GM12891 (cell line): ENCODE data around the gene PRPF4.

Experiments
- DNase-seq: peaks from one replicate; pipeline ENCODE4 v3.0.0; 2011; ENCODE audit warnings: low spot score; ENCODE audit not compliant: insufficient read length
- FAIRE-seq: peaks from 2 replicates; lab custom pipeline; 2011; peaks lifted over from hg19 to GRCh38; lab: Jason Lieb, UNC
- PAX5 ChIP-seq: IDR thresholded peaks from 2 replicates; pipeline ENCODE4 v1.6.1; 2011; ENCODE audit warnings: low read length, moderate library complexity, mild to moderate bottlenecking; ENCODE audit not compliant: insufficient read depth, severe bottlenecking
- POLR2A ChIP-seq: IDR thresholded peaks from 2 replicates; pipeline ENCODE4 v1.6.1; 2011; ENCODE audit warnings: low read depth, low read length, control low read depth
- POLR2AphosphoS5 ChIP-seq: IDR thresholded peaks from 2 replicates; pipeline ENCODE4 v1.6.1; 2011; ENCODE audit warnings: low read depth, low read length, control low read depth
- POU2F2 ChIP-seq: IDR thresholded peaks from 2 replicates; pipeline ENCODE4 v1.6.1; 2011; ENCODE audit warnings: low read depth, mild to moderate bottlenecking, control low read depth, low read length, moderate library complexity
- SPI1 ChIP-seq: IDR thresholded peaks from 2 replicates; pipeline ENCODE4 v1.6.1; 2011; ENCODE audit warnings: low read depth, low read length, control low read depth
- TAF1 ChIP-seq: IDR thresholded peaks from 2 replicates; pipeline ENCODE4 v1.6.1; 2011; ENCODE audit warnings: low read depth, low read length, control low read depth

The PRPF4 gene

DNA sequence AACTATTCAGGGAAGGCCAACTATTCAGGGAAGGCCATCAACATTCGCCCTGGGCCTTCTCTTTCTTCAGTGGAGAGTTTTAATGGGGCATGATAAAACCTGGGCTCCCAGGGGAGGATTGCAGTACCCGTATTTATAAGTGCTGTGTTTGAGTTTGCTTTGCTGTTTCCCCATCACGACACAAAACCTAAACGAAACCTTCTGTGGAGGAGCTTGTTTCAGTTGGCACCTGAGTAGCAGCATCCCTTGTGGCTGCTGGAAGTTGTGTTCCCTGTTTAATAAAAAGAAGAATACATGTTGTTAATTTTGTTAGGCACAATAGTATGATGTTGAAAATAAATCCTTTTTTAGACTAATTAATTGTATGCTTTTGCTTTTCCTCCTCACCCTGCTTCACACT is 56.3 kb downstream of the PRPF4 start:
- FAIRE-seq: no peak
- DNase-seq: no peak
- no peak for TF ChIP-seq PAX5
- TF ChIP-seq SPI1: no peak
- TF ChIP-seq POLR2A: no peak
- no peak for TF ChIP-seq POLR2AphosphoS5
- TF ChIP-seq TAF1: no peak
- TF ChIP-seq POU2F2: no peak

DNA sequence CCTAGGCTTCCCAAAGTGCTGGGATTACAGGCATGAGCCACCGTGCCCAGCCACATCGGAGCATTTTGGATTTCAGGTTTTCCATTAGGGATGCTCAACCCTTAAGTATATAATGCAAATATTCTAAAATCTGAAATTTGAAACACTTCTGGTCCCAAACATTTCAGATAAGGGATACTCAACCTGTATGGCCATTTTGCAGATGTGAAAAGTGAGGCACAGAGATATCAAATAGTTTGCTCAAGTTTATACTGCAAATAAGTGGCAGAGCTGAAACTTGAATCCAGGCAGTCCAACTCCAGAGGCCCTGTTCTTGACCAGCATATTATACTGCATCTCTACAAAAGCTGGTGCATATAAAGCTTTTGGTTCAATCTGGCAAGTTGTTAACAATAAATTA is 62.3 kb downstream of the PRPF4 start:
- DNase-seq (no peak), FAIRE-seq (no peak)
- no peak for TF ChIP-seq POLR2A
- TF ChIP-seq POLR2AphosphoS5: no peak
- TF ChIP-seq TAF1: no peak
- TF ChIP-seq PAX5: no peak
- TF ChIP-seq SPI1: no peak
- no peak for TF ChIP-seq POU2F2

DNA sequence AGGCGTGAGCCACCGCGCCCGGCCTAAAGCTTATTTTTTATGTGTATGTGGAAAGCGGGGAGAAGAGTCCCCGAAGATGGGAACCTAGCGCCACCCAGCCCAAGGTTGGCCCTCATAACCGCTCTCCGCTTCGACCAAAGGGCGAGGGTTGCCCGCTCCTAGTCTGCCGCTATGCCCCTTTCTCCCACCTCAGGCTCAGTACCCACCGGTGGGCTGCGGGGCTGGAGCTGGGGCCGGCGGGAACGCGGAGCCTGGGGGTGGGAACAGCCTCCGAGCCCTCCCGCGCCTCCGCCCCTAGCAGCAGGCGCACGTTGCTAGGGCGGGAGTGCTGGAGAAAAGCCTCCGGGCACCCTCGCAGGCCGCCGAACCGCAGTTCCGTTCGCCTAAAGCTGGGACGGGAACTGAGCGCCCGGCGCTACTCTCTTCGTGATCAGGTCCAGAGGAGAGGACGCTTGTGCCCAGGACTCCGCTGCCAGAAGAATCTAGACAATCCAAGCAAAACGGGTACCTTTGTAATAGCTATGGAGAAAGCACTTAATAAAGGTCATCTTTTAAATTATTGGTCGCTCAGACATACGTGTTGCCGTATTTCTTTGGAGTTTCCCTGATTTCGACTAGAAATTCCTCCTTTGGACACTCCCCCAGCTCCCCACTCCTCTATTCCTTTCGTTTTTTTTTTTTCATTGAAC is 64.7 kb downstream of the PRPF4 start, which contains the start of gene WDR31:
Gene WDR31 (minus strand): TSS at position 265 of the 689 bp plus-strand sequence. CDS start 8,253 bp downstream, outside the sequence.
- TF ChIP-seq POLR2AphosphoS5 (peak; percentile 67; the same call in 1 of the 2 replicates), TAF1 (peak; percentile 80), PAX5 (peak; percentile 90), POLR2A (peak; percentile 79), POU2F2 (no peak), SPI1 (peak; percentile 47; the same call in 1 of the 2 replicates)
- peak; percentile 80 for FAIRE-seq
- peak; percentile 88 for DNase-seq

DNA sequence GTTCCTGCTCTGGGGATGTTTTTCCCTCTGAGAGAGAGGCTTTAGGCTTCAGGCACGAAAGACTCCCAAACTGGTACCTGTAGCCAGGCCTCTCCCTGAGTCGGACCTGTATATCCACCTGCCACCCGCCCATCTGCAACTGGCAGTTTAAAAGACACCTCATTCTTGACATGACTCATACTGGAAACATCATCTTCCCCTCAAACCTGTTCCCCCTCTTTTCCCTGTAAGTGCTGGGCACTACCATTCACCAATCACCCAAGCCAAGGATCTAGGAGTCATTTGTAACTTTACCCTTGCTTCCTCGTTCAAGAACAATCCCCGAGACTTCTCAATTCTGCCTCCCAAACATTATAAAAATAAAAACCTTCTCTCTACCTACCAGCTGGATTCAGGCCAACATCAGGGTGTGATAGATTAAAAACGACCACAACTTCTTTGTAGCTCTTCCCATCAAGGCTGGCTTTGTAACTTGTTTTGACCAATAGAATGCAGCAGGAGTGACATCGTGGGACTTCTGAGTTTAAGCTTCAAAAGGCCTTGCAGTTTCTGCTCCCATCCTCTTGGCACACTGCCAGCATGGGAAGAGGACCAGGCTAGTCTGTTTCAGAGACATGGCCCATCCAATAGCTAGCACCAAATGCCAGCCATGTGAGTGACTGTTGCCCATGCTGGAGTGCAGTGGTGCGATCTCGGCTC is 66.4 kb downstream of the PRPF4 start:
- no peak for FAIRE-seq
- no peak for DNase-seq
- TF ChIP-seq TAF1: no peak
- no peak for TF ChIP-seq POU2F2
- TF ChIP-seq POLR2A: no peak
- TF ChIP-seq PAX5: no peak
- no peak for TF ChIP-seq SPI1
- TF ChIP-seq POLR2AphosphoS5: no peak
